SU-DHL-6 (cell line): ENCODE results near the gene LDAH.

Experiments used
- H2AFZ ChIP-seq: fragments of 200-600 bp; sonication (generic); 2 replicates; pipeline ENCODE4 v1.6.1; 2014; ENCODE audit warnings: low read depth, mild to moderate bottlenecking, moderate library complexity, mixed read lengths, antibody characterized with exemption, low read length; ENCODE audit not compliant: severe bottlenecking
- H3F3A ChIP-seq: fragments of 200-600 bp; shearing (Covaris generic); 2 replicates; pipeline ENCODE4 v1.6.0; 2016; ENCODE audit warnings: antibody characterized with exemption, mild to moderate bottlenecking; ENCODE audit not compliant: insufficient read depth
- H3K27ac ChIP-seq: fragments of 200-600 bp; sonication (generic); 2 replicates; pipeline ENCODE4 v1.5.1; 2016; ENCODE audit warnings: low read depth, mild to moderate bottlenecking, low read length, moderate library complexity, mixed read lengths
- H3K27me3 ChIP-seq: fragments of 200-600 bp; sonication (generic), shearing (Covaris generic); 2 replicates; pipeline ENCODE4 v1.6.0; 2014; ENCODE audit warnings: mild to moderate bottlenecking, low read length
- H3K36me3 ChIP-seq: fragments of 200-600 bp; sonication (generic); 2 replicates; pipeline ENCODE4 v1.6.1; 2014; ENCODE audit warnings: mild to moderate bottlenecking, low read length, mixed read lengths
- H3K4me2 ChIP-seq: fragments of 300-600, 200-600 bp; shearing (Covaris generic), sonication (generic); 2 replicates; pipeline ENCODE4 v1.6.0; 2014; ENCODE audit warnings: low read length, low read depth, mild to moderate bottlenecking; ENCODE audit not compliant: poor library complexity, severe bottlenecking
- H3K4me3 ChIP-seq: fragments of 200-600 bp; sonication (generic); 2 replicates; pipeline ENCODE4 v1.5.1; 2014; ENCODE audit warnings: antibody characterized with exemption, low read length, mild to moderate bottlenecking, mixed read lengths; ENCODE audit not compliant: insufficient read depth, poor library complexity, severe bottlenecking
- H3K79me2 ChIP-seq: fragments of 200-600 bp; sonication (generic); 2 replicates; pipeline ENCODE4 v1.6.1; 2014; ENCODE audit warnings: mild to moderate bottlenecking, low read length, moderate library complexity; ENCODE audit not compliant: insufficient read depth
- H3K9ac ChIP-seq: fragments of 200-600 bp; sonication (generic); 2 replicates; pipeline ENCODE4 v1.7.0; 2014; ENCODE audit warnings: mild to moderate bottlenecking, low read length
- H3K9me2 ChIP-seq: fragments of 200-600 bp; sonication (generic); replicated peaks from 2 replicates; pipeline ENCODE4 v1.6.1; 2014; ENCODE audit warnings: low read length; ENCODE audit not compliant: insufficient read depth
- H3K9me3 ChIP-seq: fragments of 200-600 bp; sonication (generic); 2 replicates; pipeline ENCODE4 v1.6.1; 2014; ENCODE audit warnings: low read length, mixed read lengths; ENCODE audit not compliant: insufficient read depth
- H4K20me1 ChIP-seq: fragments of 200-600 bp; sonication (generic); 2 replicates; pipeline ENCODE4 v1.6.1; 2014; ENCODE audit warnings: low read depth, mild to moderate bottlenecking, antibody characterized with exemption, low read length, moderate library complexity, mixed read lengths
- CTCF ChIP-seq: fragments of 200-600 bp; sonication (generic); IDR thresholded peaks from one replicate; pipeline ENCODE4 v1.5.1; 2017; ENCODE audit warnings: antibody characterized with exemption, mild to moderate bottlenecking, low read length, moderate library complexity; ENCODE audit not compliant: insufficient read depth, poor library complexity, severe bottlenecking
- EZH2phosphoT487 ChIP-seq: fragments of 200-600 bp; sonication (generic), shearing (Covaris generic); conservative IDR thresholded peaks from 2 replicates; pipeline ENCODE4 v1.6.1; 2018; ENCODE audit warnings: mild to moderate bottlenecking, antibody characterized with exemption, low read length, moderate library complexity, mixed read lengths

LDAH gene

GRCh38 chr2:20635675-20636584, 187.0 kb downstream of the LDAH start:
- H3K9ac ChIP-seq: no peak overlapping the region
- H3K9me2 ChIP-seq: no peaks in the 10 kb centered on the region
- H3K9me3 ChIP-seq: no peaks in the 10 kb centered on the region
- TF ChIP-seq CTCF: peak; percentile 74
- TF ChIP-seq EZH2phosphoT487: no peak
- no peaks in the 10 kb centered on the region for H4K20me1 ChIP-seq
- no peaks in the 10 kb centered on the region for H3K36me3 ChIP-seq
- H3K4me2 ChIP-seq: no peak overlapping the region
- no peaks in the 10 kb centered on the region for H3K27me3 ChIP-seq
- no peak overlapping the region for H2AFZ ChIP-seq
- H3F3A ChIP-seq: no peaks in the 10 kb centered on the region
- H3K4me3 ChIP-seq: no peak overlapping the region
- H3K79me2 ChIP-seq: no peaks in the 10 kb centered on the region
- H3K27ac ChIP-seq: no peak overlapping the region

- Histone ChIP-seq H3K4me3 (no peak overlapping the region), H3K4me2 (no peak overlapping the region), H3K9me3 (no peaks in the 10 kb centered on the region), H4K20me1 (no peaks in the 10 kb centered on the region), H2AFZ (no peak overlapping the region), H3F3A (no peaks in the 10 kb centered on the region), H3K36me3 (no peaks in the 10 kb centered on the region), H3K27me3 (no peaks in the 10 kb centered on the region), H3K79me2 (no peaks in the 10 kb centered on the region), H3K9ac (no peak overlapping the region), H3K9me2 (no peaks in the 10 kb centered on the region), H3K27ac (no peak overlapping the region)
- TF ChIP-seq CTCF (no peak), EZH2phosphoT487 (no peak)
Observed at GRCh38 chr2:20635113-20635510, 187.8 kb downstream of the LDAH start.

GRCh38 chr2:20634507-20635112, 188.3 kb downstream of the LDAH start:
- no peaks in the 10 kb centered on the region for H3K27me3 ChIP-seq
- no peaks in the 10 kb centered on the region for H3K36me3 ChIP-seq
- H4K20me1 ChIP-seq: no peaks in the 10 kb centered on the region
- no peaks in the 10 kb centered on the region for H3F3A ChIP-seq
- H3K9me2 ChIP-seq: no peaks in the 10 kb centered on the region
- no peak overlapping the region for H3K4me3 ChIP-seq
- no peak overlapping the region for H3K4me2 ChIP-seq
- no peak overlapping the region for H3K9ac ChIP-seq
- TF ChIP-seq EZH2phosphoT487 (no peak), CTCF (no peak)
- H3K9me3 ChIP-seq: no peaks in the 10 kb centered on the region
- no peak overlapping the region for H3K27ac ChIP-seq
- no peaks in the 10 kb centered on the region for H3K79me2 ChIP-seq
- H2AFZ ChIP-seq: no peak overlapping the region
